GM23338 (cell line): ENCODE data around the gene TFDP1. TPM values are rescaled to one million over a fixed set of nuclear protein-coding genes. Genes with fewer than 3 reads are reported as not detected.

Source experiments
- ATAC-seq: fragments of 200-7000 bp; cut with Tn5 transposase; 3 replicates; pipeline ENCODE4 v1.9.1; 2020
- DNase-seq: peaks from one replicate; pipeline ENCODE4 v3.0.0-alpha.2; 2015; ENCODE audit warnings: low spot score
- H2AFZ ChIP-seq: fragments of 200-600 bp; sonication (generic); 2 replicates; pipeline ENCODE4 v1.8.0; 2016; ENCODE audit warnings: antibody characterized with exemption, mild to moderate bottlenecking, moderate library complexity
- H3F3A ChIP-seq: fragments of 200-600 bp; sonication (generic); replicated peaks from 2 replicates; pipeline ENCODE4 v1.8.0; 2017; ENCODE audit warnings: antibody characterized with exemption, mixed run types, low read depth
- H3K27ac ChIP-seq: fragments of 200-600 bp; sonication (generic); 2 replicates; pipeline ENCODE4 v1.6.1; 2016; ENCODE audit warnings: low read depth
- H3K27me3 ChIP-seq: fragments of 200-600 bp; sonication (generic); 2 replicates; pipeline ENCODE4 v1.8.0; 2016; ENCODE audit warnings: mild to moderate bottlenecking, mixed run types, moderate library complexity; ENCODE audit not compliant: insufficient read depth
- H3K36me3 ChIP-seq: fragments of 200-600 bp; sonication (generic); 2 replicates; pipeline ENCODE4 v1.8.0; 2016; ENCODE audit warnings: mild to moderate bottlenecking; ENCODE audit not compliant: insufficient read depth
- H3K4me1 ChIP-seq: fragments of 200-600 bp; sonication (generic); 2 replicates; pipeline ENCODE4 v1.8.0; 2016; ENCODE audit warnings: mild to moderate bottlenecking, moderate library complexity; ENCODE audit not compliant: insufficient read depth
- H3K4me2 ChIP-seq: fragments of 200-600 bp; sonication (generic); 2 replicates; pipeline ENCODE4 v1.7.1; 2017; ENCODE audit warnings: mixed run types
- H3K4me3 ChIP-seq: fragments of 200-600 bp; sonication (generic); 2 replicates; pipeline ENCODE4 v1.6.1; 2016; ENCODE audit warnings: mixed run types
- H3K79me2 ChIP-seq: fragments of 200-600 bp; sonication (generic); replicated peaks from 2 replicates; pipeline ENCODE4 v1.8.0; 2017; ENCODE audit warnings: mild to moderate bottlenecking; ENCODE audit not compliant: insufficient read depth
- H3K9me2 ChIP-seq: fragments of 200-600 bp; sonication (generic); 2 replicates; pipeline ENCODE4 v1.8.0; 2017; ENCODE audit not compliant: insufficient read depth
- H4K20me1 ChIP-seq: fragments of 200-600 bp; sonication (generic); replicated peaks from 2 replicates; pipeline ENCODE4 v1.8.0; 2017; ENCODE audit warnings: mild to moderate bottlenecking; ENCODE audit not compliant: insufficient read depth
- H3K27ac Mint-ChIP-seq: 2 replicates; pipeline ENCODE4 v1.8.0; 2020; ENCODE audit warnings: inconsistent platforms, mild to moderate bottlenecking, moderate library complexity, mixed read lengths
- H3K27me3 Mint-ChIP-seq: 3 replicates; pipeline ENCODE4 v1.8.0; 2022; ENCODE audit warnings: low read depth, mild to moderate bottlenecking, moderate library complexity, mixed read lengths, inconsistent platforms; ENCODE audit not compliant: insufficient read depth, poor library complexity
- H3K36me3 Mint-ChIP-seq: 3 replicates; pipeline ENCODE4 v1.8.0; 2021; ENCODE audit warnings: low read depth, mild to moderate bottlenecking, inconsistent platforms, moderate library complexity, mixed read lengths
- H3K4me1 Mint-ChIP-seq: 3 replicates; pipeline ENCODE4 v1.8.0; 2020; ENCODE audit warnings: mild to moderate bottlenecking, inconsistent platforms, mixed read lengths
- H3K4me3 Mint-ChIP-seq: 3 replicates; pipeline ENCODE4 v1.8.0; 2021; ENCODE audit warnings: moderate library complexity, mild to moderate bottlenecking, inconsistent platforms, mixed read lengths
- H3K9me3 Mint-ChIP-seq: 3 replicates; pipeline ENCODE4 v1.8.0; 2020; ENCODE audit warnings: moderate library complexity, mild to moderate bottlenecking, inconsistent platforms, mixed read lengths
- CREB1 ChIP-seq: fragments of 250-450 bp; sonication (Bioruptor Pico); IDR thresholded peaks from 2 replicates; pipeline ENCODE4 v1.5.0; 2020; ENCODE audit warnings: low read depth, mild to moderate bottlenecking, moderate library complexity
- EZH2 ChIP-seq: fragments of 200-600 bp; sonication (generic); IDR thresholded peaks from one replicate; pipeline ENCODE4 v1.8.0; 2017; ENCODE audit warnings: antibody characterized with exemption, mild to moderate bottlenecking, low read depth; ENCODE audit not compliant: unreplicated experiment
- EZH2phosphoT487 ChIP-seq: fragments of 200-600 bp; sonication (generic); IDR thresholded peaks from one replicate; pipeline ENCODE4 v1.8.1; 2018; ENCODE audit warnings: antibody characterized with exemption; ENCODE audit not compliant: unreplicated experiment
- JUNB ChIP-seq: IDR thresholded peaks from one replicate; pipeline ENCODE4 v1.6.1; 2016; ENCODE audit warnings: antibody characterized with exemption; ENCODE audit not compliant: unreplicated experiment
- NANOG ChIP-seq: IDR thresholded peaks from 2 replicates; pipeline ENCODE4 v1.6.1; 2016; ENCODE audit warnings: antibody characterized with exemption, borderline replicate concordance
- POLR2AphosphoS5 ChIP-seq: IDR thresholded peaks from 2 replicates; pipeline ENCODE4 v1.6.1; 2016; ENCODE audit warnings: antibody characterized with exemption, low read depth
- REST ChIP-seq: IDR thresholded peaks from one replicate; pipeline ENCODE4 v1.6.1; 2018; ENCODE audit warnings: antibody characterized with exemption; ENCODE audit not compliant: unreplicated experiment
- STAT1 ChIP-seq: IDR thresholded peaks from one replicate; pipeline ENCODE4 v1.6.1; 2016; ENCODE audit warnings: antibody characterized with exemption; ENCODE audit not compliant: unreplicated experiment
- ZNF114 ChIP-seq: fragments of 250-450 bp; sonication (Bioruptor Pico); IDR thresholded peaks from 2 replicates; pipeline ENCODE4 v1.5.0; 2020; ENCODE audit warnings: mild to moderate bottlenecking, moderate library complexity
- ZNF331 ChIP-seq: fragments of 250-450 bp; sonication (Bioruptor Pico); IDR thresholded peaks from 2 replicates; pipeline ENCODE4 v1.5.0; 2020; ENCODE audit warnings: low read depth, mild to moderate bottlenecking, moderate library complexity
- ZNF462 ChIP-seq: fragments of 250-450 bp; sonication (Bioruptor Pico); IDR thresholded peaks from 2 replicates; pipeline ENCODE4 v1.5.0; 2020; ENCODE audit warnings: mild to moderate bottlenecking, moderate library complexity
- polyA plus RNA-seq: library from polyadenylated mRNA; unstranded; fragments of >200 nt; fragmentation: Nextera tagmentation; extraction: Ambion mirVana; gene quantifications from 2 replicates; pipeline ENCODE4 v1.2.1, GENCODE V29; 2016
- total RNA-seq: library from RNA; depleted of rRNA; stranded (reverse); fragments of >200 nt; shearing (Covaris generic); gene quantifications from 2 replicates; pipeline ENCODE4 v1.2.3, GENCODE V29; 2014
- TF ChIP-seq, protein P1 (sequence below): IDR thresholded peaks from 2 replicates; pipeline ENCODE4 v1.6.1; 2016; ENCODE audit warnings: antibody characterized with exemption
- TF ChIP-seq, protein P2 (sequence below), 2 experiments: fragments of 200-600 bp in 1 of 2; sonication (generic) in 1 of 2; conservative IDR thresholded peaks; 2 replicates each; pipeline versions ENCODE4 v1.5.1 to v1.6.1; 2016 to 2017; ENCODE audit warnings: antibody characterized with exemption in 2 of 2, low read depth in 2 of 2, mild to moderate bottlenecking in 2 of 2, moderate library complexity in 1 of 2

Gene TFDP1
- total and polyA plus RNA-seq, 2 experiments from 2014 or later, result 42.9 to 80.0 TPM

DNA sequence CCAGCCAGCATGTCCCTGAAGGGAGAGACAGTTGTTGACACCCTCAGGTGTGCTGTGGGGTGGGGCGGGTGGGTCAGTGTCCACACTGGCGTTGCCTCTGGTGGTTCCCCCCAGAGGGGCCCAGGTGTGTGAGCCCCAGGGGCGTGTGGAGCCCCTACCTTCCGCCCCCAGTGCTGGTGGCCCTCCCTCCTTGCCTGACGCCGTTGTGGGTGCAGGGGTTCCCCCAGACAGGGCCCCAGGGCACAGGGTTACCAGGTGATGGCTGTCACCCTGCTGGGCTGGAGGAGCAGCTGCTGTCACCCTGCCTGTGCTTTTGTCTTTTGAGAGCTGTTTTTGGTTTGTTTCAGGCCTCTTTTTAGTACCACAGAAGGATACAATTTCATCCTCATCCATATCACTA is 46.3 kb downstream of the TFDP1 start:
- no peak for TF ChIP-seq EZH2phosphoT487
- no peak for TF ChIP-seq POLR2AphosphoS5
- no peak for TF ChIP-seq ZNF462 (CRISPR knock-in tag)
- TF ChIP-seq EZH2, result no peak
- TF ChIP-seq REST, result no peak
- TF ChIP-seq ZNF114, result no peak
- TF ChIP-seq, protein P1, sequence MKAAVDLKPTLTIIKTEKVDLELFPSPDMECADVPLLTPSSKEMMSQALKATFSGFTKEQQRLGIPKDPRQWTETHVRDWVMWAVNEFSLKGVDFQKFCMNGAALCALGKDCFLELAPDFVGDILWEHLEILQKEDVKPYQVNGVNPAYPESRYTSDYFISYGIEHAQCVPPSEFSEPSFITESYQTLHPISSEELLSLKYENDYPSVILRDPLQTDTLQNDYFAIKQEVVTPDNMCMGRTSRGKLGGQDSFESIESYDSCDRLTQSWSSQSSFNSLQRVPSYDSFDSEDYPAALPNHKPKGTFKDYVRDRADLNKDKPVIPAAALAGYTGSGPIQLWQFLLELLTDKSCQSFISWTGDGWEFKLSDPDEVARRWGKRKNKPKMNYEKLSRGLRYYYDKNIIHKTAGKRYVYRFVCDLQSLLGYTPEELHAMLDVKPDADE, result no peak
- TF ChIP-seq CREB1 (CRISPR knock-in tag), result no peak
- no peak for TF ChIP-seq ZNF331 (CRISPR knock-in tag)
- TF ChIP-seq NANOG, result no peak
- TF ChIP-seq, protein P2, sequence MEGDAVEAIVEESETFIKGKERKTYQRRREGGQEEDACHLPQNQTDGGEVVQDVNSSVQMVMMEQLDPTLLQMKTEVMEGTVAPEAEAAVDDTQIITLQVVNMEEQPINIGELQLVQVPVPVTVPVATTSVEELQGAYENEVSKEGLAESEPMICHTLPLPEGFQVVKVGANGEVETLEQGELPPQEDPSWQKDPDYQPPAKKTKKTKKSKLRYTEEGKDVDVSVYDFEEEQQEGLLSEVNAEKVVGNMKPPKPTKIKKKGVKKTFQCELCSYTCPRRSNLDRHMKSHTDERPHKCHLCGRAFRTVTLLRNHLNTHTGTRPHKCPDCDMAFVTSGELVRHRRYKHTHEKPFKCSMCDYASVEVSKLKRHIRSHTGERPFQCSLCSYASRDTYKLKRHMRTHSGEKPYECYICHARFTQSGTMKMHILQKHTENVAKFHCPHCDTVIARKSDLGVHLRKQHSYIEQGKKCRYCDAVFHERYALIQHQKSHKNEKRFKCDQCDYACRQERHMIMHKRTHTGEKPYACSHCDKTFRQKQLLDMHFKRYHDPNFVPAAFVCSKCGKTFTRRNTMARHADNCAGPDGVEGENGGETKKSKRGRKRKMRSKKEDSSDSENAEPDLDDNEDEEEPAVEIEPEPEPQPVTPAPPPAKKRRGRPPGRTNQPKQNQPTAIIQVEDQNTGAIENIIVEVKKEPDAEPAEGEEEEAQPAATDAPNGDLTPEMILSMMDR (conservative IDR thresholded peaks at IDR 0.05; ENCODE audit: low read depth in 2 of 2), result no peak
- no peak for TF ChIP-seq STAT1
- TF ChIP-seq JUNB, result no peak
- no peak overlapping the region for H3K27ac ChIP-seq
- H2AFZ ChIP-seq, result no peak overlapping the region
- H3K27ac Mint-ChIP-seq, result no peak overlapping the region
- peaks cover 66% of the 10 kb centered on the region for H3K36me3 Mint-ChIP-seq
- peaks cover 26% of the 10 kb centered on the region for H3K27me3 Mint-ChIP-seq
- H3F3A ChIP-seq, result no peaks in the 10 kb centered on the region
- H3K27me3 ChIP-seq, result no peaks in the 10 kb centered on the region
- H3K4me3 ChIP-seq, result no peak overlapping the region
- DNase-seq (no peak), ATAC-seq (no peak)
- peaks cover 7% of the 10 kb centered on the region for H3K4me1 Mint-ChIP-seq
- H4K20me1 ChIP-seq, result no peaks in the 10 kb centered on the region; the same call in 1 of the 2 replicates
- H3K9me3 Mint-ChIP-seq, result peaks cover 3% of the 10 kb centered on the region
- no peak overlapping the region for H3K4me2 ChIP-seq
- no peak overlapping the region for H3K4me3 Mint-ChIP-seq
- no peaks in the 10 kb centered on the region for H3K9me2 ChIP-seq
- H3K36me3 ChIP-seq, result 0 out of 2 replicates have a peak, but pooled peaks cover 4% of the 10 kb centered on the region
- no peaks in the 10 kb centered on the region for H3K4me1 ChIP-seq
- peaks cover 26% of the 10 kb centered on the region for H3K79me2 ChIP-seq
